H1 (cell line): ENCODE data around the gene P4HB. TPM values are rescaled to one million over a fixed set of nuclear protein-coding genes. Genes with fewer than 3 reads are reported as not detected.

Experiments
- CTCF ChIA-PET: fragments of 300-600 bp; sonication (Branson Sonifier 250); formaldehyde crosslinking; loops from one replicate; lab custom pipeline; 2021; ENCODE audit not compliant: partially characterized antibody; lab: Charles Lee
- POLR2A ChIA-PET: fragments of 300-600 bp; sonication (Branson Sonifier 250); formaldehyde crosslinking; loops from one replicate; lab custom pipeline; 2021; ENCODE audit warnings: inconsistent platforms; ENCODE audit not compliant: partially characterized antibody; lab: Charles Lee
- DNase-seq, 2 experiments: peaks; one replicate each; pipeline versions ENCODE4 v3.0.0 to v3.0.0-alpha.2; 2010 to 2022; ENCODE audit warnings: low spot score in 2 of 2, low read depth in 1 of 2, mixed read lengths in 1 of 2
- FAIRE-seq: peaks from 2 replicates; lab custom pipeline; 2011; peaks lifted over from hg19 to GRCh38; lab: Jason Lieb, UNC
- H2AFZ ChIP-seq: 2 replicates; pipeline ENCODE4 v1.8.1; 2012; ENCODE audit warnings: low read length, inconsistent platforms
- H2AK5ac ChIP-seq: 2 replicates; pipeline ENCODE4 v1.6.1; 2013; ENCODE audit warnings: low read depth, low read length
- H2BK120ac ChIP-seq: replicated peaks from 2 replicates; pipeline ENCODE3; 2013; ENCODE audit warnings: low read depth, low read length, inconsistent platforms
- H2BK12ac ChIP-seq: 2 replicates; pipeline ENCODE4 v1.6.1; 2013; ENCODE audit warnings: low read depth, low read length
- H2BK15ac ChIP-seq: 2 replicates; pipeline ENCODE4 v1.6.1; 2013; ENCODE audit warnings: low read length
- H2BK20ac ChIP-seq: 2 replicates; pipeline ENCODE4 v1.6.1; 2013; ENCODE audit warnings: low read length
- H2BK5ac ChIP-seq: 2 replicates; pipeline ENCODE4 v1.6.1; 2013; ENCODE audit warnings: low read depth, low read length
- H3K14ac ChIP-seq: 2 replicates; pipeline ENCODE4 v1.6.1; 2013; ENCODE audit warnings: inconsistent platforms; ENCODE audit not compliant: insufficient read length
- H3K18ac ChIP-seq: 2 replicates; pipeline ENCODE4 v1.6.1; 2013; ENCODE audit warnings: low read length; ENCODE audit errors: extremely low read depth
- H3K23ac ChIP-seq: 2 replicates; pipeline ENCODE4 v1.6.1; 2013; ENCODE audit warnings: inconsistent platforms; ENCODE audit not compliant: insufficient read length
- H3K23me2 ChIP-seq: 2 replicates; pipeline ENCODE4 v1.6.1; 2013; ENCODE audit warnings: low read depth, low read length
- H3K27ac ChIP-seq: 2 replicates; pipeline ENCODE4 v1.6.1; 2011; ENCODE audit warnings: low read depth, low read length, inconsistent platforms
- H3K27me3 ChIP-seq, 4 experiments: replicated peaks in 1 of 4; 1 replicate in 1 of 4; 2 replicates in 3 of 4; pipeline versions ENCODE4 v1.6.1 to v1.8.1; 2011 to 2013; ENCODE audit warnings: low read length in 3 of 4, mild to moderate bottlenecking in 3 of 4, inconsistent platforms in 2 of 4, mixed read lengths in 2 of 4, moderate library complexity in 1 of 4; ENCODE audit not compliant: control insufficient read depth in 3 of 4, insufficient read depth in 3 of 4; ENCODE audit errors: extremely low read depth in 1 of 4
- H3K36me3 ChIP-seq, 4 experiments: 2 replicates each; pipeline versions ENCODE4 v1.6.1 to v1.8.1; 2011 to 2013; ENCODE audit warnings: mild to moderate bottlenecking in 4 of 4, low read length in 3 of 4, moderate library complexity in 2 of 4, control low read depth in 1 of 4, inconsistent platforms in 1 of 4; ENCODE audit not compliant: insufficient read depth in 4 of 4, control insufficient read depth in 2 of 4
- H3K4ac ChIP-seq: replicated peaks from 2 replicates; pipeline ENCODE3; 2013; ENCODE audit warnings: low read length, low read depth, mixed read lengths, inconsistent platforms; ENCODE audit not compliant: insufficient read length
- H3K4me1 ChIP-seq, 4 experiments: replicated peaks in 1 of 4; 1 replicate in 1 of 4; 2 replicates in 3 of 4; pipeline versions ENCODE4 v1.6.1 to v1.8.1; 2011 to 2013; ENCODE audit warnings: low read length in 3 of 4, inconsistent platforms in 2 of 4, mixed read lengths in 1 of 4; ENCODE audit not compliant: insufficient read depth in 4 of 4, control insufficient read depth in 3 of 4
- H3K4me2 ChIP-seq, 2 experiments: 2 replicates each; pipeline versions ENCODE4 v1.6.1 to v1.8.1; 2011 to 2013; ENCODE audit warnings: low read depth in 2 of 2, low read length in 2 of 2, control low read depth in 1 of 2, inconsistent platforms in 1 of 2, mild to moderate bottlenecking in 1 of 2; ENCODE audit not compliant: insufficient read depth in 1 of 2
- H3K4me3 ChIP-seq, 4 experiments: fragments of 200-600, 300-600 bp in 1 of 4; sonication (generic), shearing (Covaris generic), sonication (Bioruptor Twin) in 1 of 4; 2 replicates each; pipeline versions ENCODE4 v1.5.1 to v1.8.1; 2011 to 2016; ENCODE audit warnings: low read length in 4 of 4, low read depth in 3 of 4, control low read depth in 2 of 4, inconsistent platforms in 2 of 4, mild to moderate bottlenecking in 2 of 4, mixed read lengths in 1 of 4, moderate library complexity in 1 of 4; ENCODE audit not compliant: insufficient read depth in 2 of 4; ENCODE audit errors: extremely low read depth in 1 of 4
- H3K56ac ChIP-seq: replicated peaks from 2 replicates; pipeline ENCODE3; 2013; ENCODE audit warnings: low read depth, mild to moderate bottlenecking, mixed read lengths, low read length, inconsistent platforms; ENCODE audit not compliant: insufficient read length
- H3K79me1 ChIP-seq: 2 replicates; pipeline ENCODE4 v1.6.1; 2013; ENCODE audit warnings: low read depth, low read length, control low read depth
- H3K79me2 ChIP-seq, 2 experiments: 2 replicates each; pipeline versions ENCODE4 v1.6.1 to v1.8.1; 2012 to 2013; ENCODE audit warnings: low read length in 2 of 2, mild to moderate bottlenecking in 2 of 2, inconsistent platforms in 1 of 2; ENCODE audit not compliant: insufficient read depth in 2 of 2, control insufficient read depth in 1 of 2
- H3K9ac ChIP-seq, 4 experiments: replicated peaks in 1 of 4; 1 replicate in 1 of 4; 2 replicates in 3 of 4; pipeline versions ENCODE4 v1.6.1 to v1.8.1; 2011 to 2013; ENCODE audit warnings: low read depth in 3 of 4, low read length in 3 of 4, control low read depth in 2 of 4, mild to moderate bottlenecking in 2 of 4, moderate library complexity in 2 of 4, inconsistent platforms in 1 of 4; ENCODE audit errors: extremely low read depth in 1 of 4
- H3K9me3 ChIP-seq, 2 experiments: 2 replicates each; pipeline versions ENCODE4 v1.6.1 to v1.8.1; 2012 to 2013; ENCODE audit warnings: mild to moderate bottlenecking in 2 of 2, moderate library complexity in 2 of 2, control low read depth in 1 of 2, inconsistent platforms in 1 of 2, low read depth in 1 of 2, low read length in 1 of 2, mixed read lengths in 1 of 2; ENCODE audit not compliant: insufficient read depth in 2 of 2
- H4K20me1 ChIP-seq, 2 experiments: replicated peaks in 1 of 2; 2 replicates each; pipeline versions ENCODE3 to v1.8.1; 2011 to 2013; ENCODE audit warnings: inconsistent platforms in 2 of 2, low read length in 2 of 2, mild to moderate bottlenecking in 1 of 2; ENCODE audit not compliant: insufficient read depth in 2 of 2, control insufficient read depth in 1 of 2
- H4K5ac ChIP-seq: 2 replicates; pipeline ENCODE4 v1.6.1; 2013; ENCODE audit warnings: low read length, low read depth, mixed read lengths, inconsistent platforms; ENCODE audit not compliant: insufficient read length
- H4K8ac ChIP-seq: 2 replicates; pipeline ENCODE4 v1.8.0; 2013; ENCODE audit warnings: mild to moderate bottlenecking, moderate library complexity, low read length, inconsistent platforms; ENCODE audit not compliant: insufficient read depth; ENCODE audit errors: extremely low read depth
- H4K91ac ChIP-seq: replicated peaks from 2 replicates; pipeline ENCODE3; 2013; ENCODE audit warnings: low read length, mixed read lengths, inconsistent platforms; ENCODE audit not compliant: insufficient read length
- CBX5 ChIP-seq: fragments of 300-800, 300-1000 bp; sonication (generic); IDR thresholded peaks from 2 replicates; pipeline ENCODE4 v1.7.1; 2016; ENCODE audit warnings: antibody characterized with exemption, low read length, low read depth
- CEBPB ChIP-seq: IDR thresholded peaks from 2 replicates; pipeline ENCODE4 v1.6.1; 2012; ENCODE audit warnings: low read depth, low read length
- JUND ChIP-seq: IDR thresholded peaks from 2 replicates; pipeline ENCODE4 v1.6.1; 2011; ENCODE audit warnings: mild to moderate bottlenecking, improper control_type of control experiment, low read length
- RAD21 ChIP-seq, 2 experiments: IDR thresholded peaks in 1 of 2; conservative IDR thresholded peaks in 1 of 2; 2 replicates each; pipeline ENCODE4 v1.6.1; 2011; ENCODE audit warnings: low read depth in 2 of 2, low read length in 2 of 2, improper control_type of control experiment in 1 of 2, inconsistent platforms in 1 of 2, mild to moderate bottlenecking in 1 of 2, moderate library complexity in 1 of 2
- SAP30 ChIP-seq: fragments of 300-600 bp; sonication (generic); IDR thresholded peaks from 2 replicates; pipeline ENCODE4 v1.7.1; 2012; ENCODE audit warnings: low read length, moderate library complexity, mild to moderate bottlenecking, inconsistent platforms; ENCODE audit not compliant: insufficient read depth, insufficient replicate concordance
- SRF ChIP-seq: IDR thresholded peaks from 2 replicates; pipeline ENCODE4 v1.6.1; 2011; ENCODE audit warnings: mild to moderate bottlenecking, low read depth, low read length, moderate library complexity
- TCF12 ChIP-seq: IDR thresholded peaks from 2 replicates; pipeline ENCODE4 v1.6.1; 2011; ENCODE audit warnings: low read depth, mild to moderate bottlenecking, low read length
- YY1 ChIP-seq: IDR thresholded peaks from 2 replicates; pipeline ENCODE4 v1.6.1; 2011; ENCODE audit warnings: low read depth, mild to moderate bottlenecking, low read length
- WGBS, 2 experiments: shearing (Covaris generic) in 1 of 2; methylation state at CpG; one replicate each; pipeline versions ENCODE4 v1.1.6 to v1.1.7; 2013 to 2015; ENCODE audit warnings: low lambda C conversion rate in 2 of 2, mixed read lengths in 2 of 2, inconsistent platforms in 1 of 2, low coverage in 1 of 2, missing lambda C conversion rate in 1 of 2; ENCODE audit not compliant: insufficient replicate concordance in 2 of 2, insufficient coverage in 1 of 2, insufficient read length in 1 of 2; ENCODE audit errors: extremely low coverage in 1 of 2, missing lambda C conversion rate in 1 of 2; 5-methylcytosine and 5-hydroxymethylcytosine counted together
- polyA plus RNA-seq, 7 experiments: library from polyadenylated mRNA; depleted of rRNA in 3 of 7; stranded (reverse) in 5 of 7; unstranded in 2 of 7; fragments of >200 nt in 5 of 7; fragments of 200-250 nt in 2 of 7; gene quantifications; 1 replicate in 5 of 7; 2 replicates in 1 of 7; 4 replicates in 1 of 7; pipeline versions ENCODE4 v1.2.1 to v1.2.3, GENCODE V29; 2011 to 2013; ENCODE audit warnings: missing spikeins in 2 of 7, mixed read lengths in 2 of 7
- total RNA-seq: library from RNA; stranded (reverse); fragmentation: NEBNext Ultra II Directional; extraction: Animal tissue kit (Norgen Biotek cat#: 25700); gene quantifications from 2 replicates; pipeline ENCODE4 v1.2.1, GENCODE V29; 2021

P4HB gene
- total and polyA plus RNA-seq, 2 of the 8 experiments (the other 6 are each of a cell fraction or from before 2014, with no cell fraction given) = 41.4 to 379 TPM

DNA sequence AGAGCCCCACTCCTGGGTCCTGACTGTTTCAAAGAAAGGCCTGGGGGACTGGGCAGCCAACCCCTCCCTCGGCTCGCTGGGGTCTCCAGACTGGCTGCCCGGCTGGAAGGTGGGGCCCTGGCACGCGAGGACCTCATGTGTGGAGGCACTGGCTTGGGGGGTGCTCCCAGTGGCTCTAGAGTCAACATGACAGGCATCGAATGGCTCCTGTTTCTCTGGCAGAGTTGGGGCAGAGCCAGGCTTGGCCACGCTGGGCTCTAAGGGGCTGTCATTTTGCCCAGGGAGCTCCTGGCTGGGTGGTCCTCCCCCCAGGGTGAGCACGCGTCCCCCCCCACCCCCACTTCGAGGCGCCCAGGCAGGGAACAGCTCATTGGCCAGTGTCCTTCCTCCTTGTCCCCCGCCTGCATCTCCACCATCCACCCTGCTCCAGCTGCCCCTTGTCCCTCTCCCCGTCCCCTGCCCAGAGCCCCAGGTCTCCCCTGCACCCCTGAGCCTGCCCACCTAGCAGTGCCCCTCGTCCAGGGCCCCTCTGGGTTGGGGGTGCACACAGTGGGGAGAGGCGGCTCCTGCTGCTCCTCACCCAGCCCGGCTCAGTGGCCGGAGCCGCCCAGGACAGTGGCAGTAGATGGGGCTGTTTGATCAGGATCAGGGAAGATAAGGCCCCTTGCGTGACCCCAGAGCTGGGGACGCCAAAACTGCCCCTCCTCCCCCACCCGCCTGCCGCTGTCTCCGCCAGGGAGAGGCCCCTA is 53.7 kb downstream of the P4HB start:
- no peak overlapping the region for H3K4me2 ChIP-seq
- H2AFZ ChIP-seq = no peak overlapping the region
- H3K9me3 ChIP-seq = no peaks in the 10 kb centered on the region
- H2BK20ac ChIP-seq = no peak overlapping the region
- WGBS, 2 experiments = 66% methylated on average over 13 of the region's 23 CpGs; no CpG with 5 or more reads in 1 of the 2 experiments
- H3K14ac ChIP-seq = no peak overlapping the region
- peaks cover 38 to 54% (median 47%) of the 10 kb centered on the region in 4 experiments for H3K27me3 ChIP-seq
- H2BK5ac ChIP-seq = no peak overlapping the region
- no peak for DNase-seq
- H3K27ac ChIP-seq = no peak overlapping the region
- H3K56ac ChIP-seq = no peak overlapping the region
- H3K36me3 ChIP-seq = peaks cover 0 to 10% (median 0%) of the 10 kb centered on the region in 4 experiments; a peak in 1 of 8 replicates
- CTCF ChIA-PET = interaction anchor here (0.5 to 4.5 kb wide), 20 partner anchors 11 to 300 kb away, joined by 3 to 19 read pairs (median 4); no protein-coding TSS in a partner anchor
- TF ChIP-seq CEBPB = no peak
- TF ChIP-seq SRF = no peak
- TF ChIP-seq YY1 = no peak
- TF ChIP-seq RAD21 (IDR thresholded peaks at IDR 0.05 in 1 of 2, conservative IDR thresholded peaks at IDR 0.05 in 1 of 2; ENCODE audit: low read depth in 2 of 2, low read length in 2 of 2) = peak; percentile 32 to 42
- no peak for TF ChIP-seq TCF12
- TF ChIP-seq SAP30 = no peak
- TF ChIP-seq JUND = no peak
- TF ChIP-seq CBX5 = no peak
- no peak overlapping the region for H2BK120ac ChIP-seq
- H3K23ac ChIP-seq = no peak overlapping the region
- no peak overlapping the region for H4K8ac ChIP-seq
- POLR2A ChIA-PET = interaction anchor here (0.7 to 2.7 kb wide), 11 partner anchors 8 to 172 kb away, joined by 3 to 6 read pairs (median 4); partner anchors contain the start of gene MRPL12
- H3K79me1 ChIP-seq = no peaks in the 10 kb centered on the region
- H3K9ac ChIP-seq = no peak overlapping the region
- no peak for FAIRE-seq
- peaks cover 5% of the 10 kb centered on the region; the same call in 1 of the 2 replicates for H3K23me2 ChIP-seq
- H3K79me2 ChIP-seq = no peaks in the 10 kb centered on the region
- peaks cover 0 to 1% of the 10 kb centered on the region in 2 experiments for H4K20me1 ChIP-seq
- no peak overlapping the region for H4K91ac ChIP-seq
- no peak overlapping the region for H2AK5ac ChIP-seq
- H3K4me3 ChIP-seq = no peak overlapping the region
- no peak overlapping the region for H2BK15ac ChIP-seq
- H4K5ac ChIP-seq = no peak overlapping the region
- H2BK12ac ChIP-seq = no peak overlapping the region
- H3K4ac ChIP-seq = no peak overlapping the region
- H3K18ac ChIP-seq = no peak overlapping the region
- H3K4me1 ChIP-seq = peaks cover 0 to 3% (median 0%) of the 10 kb centered on the region in 4 experiments; a peak in 3 of 7 replicates
